GM06990 (cell line): ENCODE measurements around the gene POMT2.

ENCODE experiments used
- DNase-seq: peaks from one replicate; pipeline ENCODE4 v3.0.0-alpha.2; 2011; ENCODE audit not compliant: insufficient read length; ENCODE audit errors: extremely low read depth
- H3K27me3 ChIP-seq: replicated peaks from 2 replicates; pipeline ENCODE4 v1.6.0; 2011; ENCODE audit warnings: low read length; ENCODE audit not compliant: control insufficient read depth, insufficient read depth
- H3K36me3 ChIP-seq: 2 replicates; pipeline ENCODE4 v1.5.1; 2011; ENCODE audit warnings: low read length; ENCODE audit not compliant: control insufficient read depth, insufficient read depth
- H3K4me3 ChIP-seq: replicated peaks from 2 replicates; pipeline ENCODE4 v1.5.1; 2011; ENCODE audit warnings: low read depth, mild to moderate bottlenecking, control low read depth, low read length
- CTCF ChIP-seq: IDR thresholded peaks from 2 replicates; pipeline ENCODE4 v1.5.1; 2011; ENCODE audit warnings: low read length, control low read depth, mild to moderate bottlenecking, inconsistent platforms; ENCODE audit not compliant: insufficient read depth, poor library complexity, severe bottlenecking

Gene POMT2

DNA sequence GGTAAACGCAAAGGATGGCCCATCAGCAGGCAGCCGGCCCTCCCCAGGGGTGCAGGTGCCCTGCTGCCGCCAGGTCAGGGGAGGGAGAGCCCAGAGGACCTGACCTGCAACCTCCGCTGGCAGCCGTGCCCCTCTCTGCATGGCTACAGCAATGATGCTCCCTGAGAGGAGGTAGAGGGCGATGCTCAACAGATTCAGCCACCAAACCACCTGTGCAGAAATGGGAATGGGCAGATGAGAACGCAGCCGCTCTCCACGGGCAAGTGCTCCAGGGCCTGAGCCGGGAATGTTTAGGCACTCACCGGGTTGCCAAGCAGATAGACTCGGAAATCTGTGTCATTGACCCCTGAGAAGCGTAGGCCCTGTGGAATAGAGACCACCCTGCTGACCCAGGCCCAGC lies 41.0 kb downstream of the POMT2 start:
- DNase-seq: no peak
- Histone ChIP-seq H3K4me3 (no peak overlapping the region), H3K36me3 (peaks cover 3% of the 10 kb centered on the region), H3K27me3 (no peaks in the 10 kb centered on the region)
- TF ChIP-seq CTCF: no peak

GRCh38 chr14:77278461-77279230 lies 42.0 kb downstream of the POMT2 start:
- DNase-seq: no peak
- Histone ChIP-seq H3K36me3 (peaks cover 3% of the 10 kb centered on the region), H3K4me3 (no peak overlapping the region), H3K27me3 (no peaks in the 10 kb centered on the region)
- TF ChIP-seq CTCF: no peak

- Histone ChIP-seq H3K27me3 (no peaks in the 10 kb centered on the region), H3K4me3 (no peak overlapping the region), H3K36me3 (peaks cover 3% of the 10 kb centered on the region; the same call in 1 of the 2 replicates)
- no peak for TF ChIP-seq CTCF
- no peak for DNase-seq
Observed at GRCh38 chr14:77276959-77277358, 43.7 kb downstream of the POMT2 start.

GRCh38 chr14:77276295-77276935 lies 44.3 kb downstream of the POMT2 start:
- Histone ChIP-seq H3K4me3 (no peak overlapping the region), H3K36me3 (peaks cover 3% of the 10 kb centered on the region; the same call in 1 of the 2 replicates), H3K27me3 (no peaks in the 10 kb centered on the region)
- no peak for DNase-seq
- no peak for TF ChIP-seq CTCF

DNA sequence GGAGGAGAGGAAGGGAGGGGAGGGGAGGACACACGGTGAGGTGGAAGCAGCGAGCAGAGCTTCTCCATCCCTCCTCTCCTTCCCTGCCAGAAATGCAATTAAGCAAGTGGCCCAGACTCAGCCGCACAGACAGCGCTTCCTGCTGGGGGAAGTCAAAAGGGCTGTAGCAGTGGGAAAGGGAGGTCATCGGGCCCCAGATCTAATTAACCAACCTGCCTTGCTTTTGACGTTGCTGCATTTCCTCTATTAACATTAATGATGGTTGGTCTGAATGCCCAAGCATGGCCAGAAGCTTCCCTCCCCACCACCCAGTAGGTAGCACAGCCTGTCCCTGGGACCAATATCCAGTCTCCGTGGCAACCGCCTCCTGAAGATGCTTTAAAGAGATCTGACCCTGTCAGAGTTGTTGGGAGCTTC lies 45.1 kb downstream of the POMT2 start:
- no peak for DNase-seq
- no peak overlapping the region for H3K4me3 ChIP-seq
- H3K27me3 ChIP-seq: no peaks in the 10 kb centered on the region; the same call in 1 of the 2 replicates
- TF ChIP-seq CTCF: no peak
- H3K36me3 ChIP-seq: peaks cover 3% of the 10 kb centered on the region; the same call in 1 of the 2 replicates
